ENCODE results near the gene GLIS1.

DNA sequence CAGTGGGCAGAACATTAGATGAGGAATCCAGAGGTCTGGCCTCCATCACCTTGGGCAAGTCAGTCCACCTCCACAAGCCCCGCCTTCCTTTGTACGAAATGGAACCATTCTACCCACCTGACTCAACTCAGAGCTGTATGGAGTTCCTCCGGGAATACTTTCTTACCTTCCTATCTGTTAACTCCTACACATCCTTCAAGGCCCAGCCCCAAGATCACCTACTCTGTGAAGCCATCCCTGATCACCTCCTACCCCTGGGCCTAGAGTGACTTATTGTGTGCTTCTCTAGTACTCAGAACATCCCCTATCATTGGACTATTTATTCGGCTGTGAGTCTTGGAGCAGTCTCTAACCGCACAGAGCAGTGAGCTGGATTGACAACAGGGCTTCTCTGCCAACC lies 66.7 kb downstream of the GLIS1 start:
- TF ChIP-seq, protein P1, sequence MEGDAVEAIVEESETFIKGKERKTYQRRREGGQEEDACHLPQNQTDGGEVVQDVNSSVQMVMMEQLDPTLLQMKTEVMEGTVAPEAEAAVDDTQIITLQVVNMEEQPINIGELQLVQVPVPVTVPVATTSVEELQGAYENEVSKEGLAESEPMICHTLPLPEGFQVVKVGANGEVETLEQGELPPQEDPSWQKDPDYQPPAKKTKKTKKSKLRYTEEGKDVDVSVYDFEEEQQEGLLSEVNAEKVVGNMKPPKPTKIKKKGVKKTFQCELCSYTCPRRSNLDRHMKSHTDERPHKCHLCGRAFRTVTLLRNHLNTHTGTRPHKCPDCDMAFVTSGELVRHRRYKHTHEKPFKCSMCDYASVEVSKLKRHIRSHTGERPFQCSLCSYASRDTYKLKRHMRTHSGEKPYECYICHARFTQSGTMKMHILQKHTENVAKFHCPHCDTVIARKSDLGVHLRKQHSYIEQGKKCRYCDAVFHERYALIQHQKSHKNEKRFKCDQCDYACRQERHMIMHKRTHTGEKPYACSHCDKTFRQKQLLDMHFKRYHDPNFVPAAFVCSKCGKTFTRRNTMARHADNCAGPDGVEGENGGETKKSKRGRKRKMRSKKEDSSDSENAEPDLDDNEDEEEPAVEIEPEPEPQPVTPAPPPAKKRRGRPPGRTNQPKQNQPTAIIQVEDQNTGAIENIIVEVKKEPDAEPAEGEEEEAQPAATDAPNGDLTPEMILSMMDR (IDR thresholded peaks at IDR 0.05; ENCODE audit: insufficient read depth, low read length, poor library complexity, severe bottlenecking): no peak
- no peak for TF ChIP-seq EZH2phosphoT487 (conservative IDR thresholded peaks at IDR 0.05; ENCODE audit: low read length)
